ENCODE results near the gene CABLES1. TPM values are rescaled to one million over a fixed set of nuclear protein-coding genes. Genes with fewer than 3 reads are reported as not detected.

Gene CABLES1
- total RNA-seq, 1 donor from 2014 or later = 14.6 TPM

DNA sequence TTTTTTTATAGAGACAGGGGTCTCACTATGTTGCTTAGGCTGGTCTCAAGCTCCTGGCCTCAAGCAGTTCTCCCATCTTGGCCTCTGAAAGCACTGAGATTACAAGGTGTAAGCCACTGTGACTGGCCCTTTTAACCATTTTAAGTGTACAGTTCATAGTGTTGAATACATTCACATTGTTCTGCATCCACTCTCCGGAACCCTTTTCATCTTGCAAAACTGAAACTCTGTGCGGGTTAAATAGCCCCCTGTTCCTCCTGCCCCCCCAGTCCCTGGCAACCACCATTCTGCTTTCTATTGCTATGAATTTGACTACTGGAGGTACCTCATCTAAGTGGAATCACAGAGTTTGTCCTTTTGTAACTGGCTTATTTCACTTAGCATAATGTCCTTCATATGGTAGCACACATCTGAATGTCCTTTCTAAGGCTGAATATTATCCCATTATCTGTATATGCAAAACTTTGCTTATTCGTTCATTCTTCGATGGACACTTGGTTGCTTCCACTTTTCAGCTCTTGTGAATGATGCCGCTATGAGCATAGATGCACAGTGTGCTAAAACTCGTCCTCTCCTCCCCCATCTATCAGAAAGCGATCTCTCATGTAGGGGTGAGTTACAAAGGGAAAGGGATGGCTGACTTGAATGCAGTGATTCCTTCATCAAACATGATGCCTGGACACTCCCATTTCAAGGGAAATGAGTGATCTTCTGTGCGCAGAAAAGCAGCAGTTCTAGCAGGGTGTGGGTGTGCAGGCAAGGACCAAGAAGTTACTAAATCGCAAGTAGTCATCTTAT is 30.2 kb downstream of the CABLES1 start:
- no peak for DNase-seq (ENCODE audit: low spot score)

DNA sequence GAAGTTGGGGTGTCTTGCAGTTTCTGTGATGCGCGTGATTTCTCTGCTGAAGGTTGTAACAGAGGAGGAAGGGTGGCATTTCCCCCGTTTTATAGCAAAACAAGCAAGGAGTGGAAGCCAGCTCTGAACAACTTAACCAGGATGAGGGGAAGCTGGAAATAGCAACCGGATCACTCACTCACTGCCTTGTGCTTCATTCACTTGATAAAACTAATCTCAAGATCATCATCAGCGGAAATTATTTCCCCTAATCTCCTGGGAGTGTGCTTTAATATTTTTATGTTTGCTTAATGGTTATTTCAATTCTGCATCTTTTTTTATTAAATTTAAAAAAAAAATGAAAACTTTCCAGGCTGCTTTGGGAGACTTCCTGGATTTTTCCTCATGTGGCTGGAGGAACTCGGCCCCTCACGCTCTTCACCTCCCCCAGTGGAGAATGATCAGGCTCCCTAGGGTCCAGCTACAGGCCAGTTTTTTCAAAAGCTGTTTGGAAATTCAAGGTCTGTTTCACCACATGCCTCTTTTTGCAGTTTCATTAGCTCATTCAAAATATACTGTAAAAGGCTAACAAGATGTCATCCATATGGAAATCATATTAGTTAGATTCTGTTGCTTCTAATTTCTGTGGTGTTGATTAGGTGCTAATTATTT is 31.7 kb downstream of the CABLES1 start:
- DNase-seq (ENCODE audit: low spot score) = no peak

DNA sequence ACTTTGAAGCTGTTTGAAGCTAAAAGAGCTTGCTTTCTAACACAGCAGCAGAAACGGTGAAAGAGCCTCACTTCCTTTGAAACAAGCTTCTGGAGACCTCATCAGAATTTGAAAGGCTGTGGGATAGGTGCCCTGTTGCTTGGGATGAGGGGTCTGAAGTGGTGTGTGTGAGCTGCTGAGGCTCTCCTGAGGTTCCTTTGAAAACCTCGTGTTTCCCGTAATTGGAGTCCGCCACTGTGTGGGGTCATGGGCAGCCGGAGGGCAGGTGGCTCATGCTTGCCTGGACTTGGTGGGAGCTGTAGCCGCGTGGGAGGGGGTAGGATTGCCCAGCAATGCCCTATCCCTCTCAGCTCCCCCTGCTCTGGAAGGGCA is 34.4 kb downstream of the CABLES1 start:
- no peak for DNase-seq (ENCODE audit: low spot score)

DNA sequence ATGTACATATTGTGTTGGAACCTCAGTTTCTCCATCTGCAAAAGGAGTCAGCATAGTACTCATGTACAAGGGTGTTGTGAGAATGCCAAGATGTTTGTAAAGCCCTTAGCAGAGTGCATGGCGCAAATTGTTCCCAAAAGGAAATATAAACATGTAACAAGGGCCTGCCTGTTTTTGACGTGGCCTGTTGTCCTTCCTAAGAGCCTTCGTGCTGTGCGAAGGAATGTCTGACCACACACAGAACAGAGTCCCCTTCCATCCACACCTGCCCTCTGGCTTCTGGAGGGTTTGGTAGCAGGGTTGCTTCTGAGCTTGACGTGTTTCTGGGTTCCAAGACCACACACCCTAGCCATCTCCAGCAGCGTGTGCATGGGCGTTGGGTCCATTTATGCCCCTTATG is 34.9 kb downstream of the CABLES1 start:
- DNase-seq (ENCODE audit: low spot score) = no peak

DNA sequence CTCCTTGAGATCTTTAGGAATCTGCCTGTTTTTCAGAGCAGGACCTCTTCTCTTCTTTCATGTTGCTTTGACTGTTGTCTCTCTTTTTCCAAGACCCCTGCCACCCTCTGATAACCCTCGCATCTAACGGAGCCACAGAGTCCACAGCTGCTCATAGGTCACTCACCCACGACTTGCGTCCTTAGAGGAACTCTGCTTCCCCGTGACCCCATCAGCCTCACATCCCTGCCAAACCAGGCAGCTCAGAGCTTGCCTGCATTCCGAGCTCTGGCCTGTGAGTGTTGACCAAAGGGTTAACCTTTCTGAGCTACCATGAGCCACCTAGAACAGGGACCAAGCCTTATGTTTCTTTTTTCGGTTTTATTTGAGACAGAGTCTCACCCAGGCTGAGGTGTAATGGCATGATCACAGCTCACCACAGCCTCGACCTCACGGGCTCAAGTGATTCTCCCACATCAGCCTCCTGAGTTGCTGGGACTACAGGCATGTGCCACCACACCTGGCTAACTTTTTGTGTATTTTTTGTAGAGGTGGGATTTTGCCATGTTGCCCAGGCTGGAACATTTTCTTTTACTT is 36.4 kb downstream of the CABLES1 start:
- no peak for DNase-seq (ENCODE audit: low spot score)

DNA sequence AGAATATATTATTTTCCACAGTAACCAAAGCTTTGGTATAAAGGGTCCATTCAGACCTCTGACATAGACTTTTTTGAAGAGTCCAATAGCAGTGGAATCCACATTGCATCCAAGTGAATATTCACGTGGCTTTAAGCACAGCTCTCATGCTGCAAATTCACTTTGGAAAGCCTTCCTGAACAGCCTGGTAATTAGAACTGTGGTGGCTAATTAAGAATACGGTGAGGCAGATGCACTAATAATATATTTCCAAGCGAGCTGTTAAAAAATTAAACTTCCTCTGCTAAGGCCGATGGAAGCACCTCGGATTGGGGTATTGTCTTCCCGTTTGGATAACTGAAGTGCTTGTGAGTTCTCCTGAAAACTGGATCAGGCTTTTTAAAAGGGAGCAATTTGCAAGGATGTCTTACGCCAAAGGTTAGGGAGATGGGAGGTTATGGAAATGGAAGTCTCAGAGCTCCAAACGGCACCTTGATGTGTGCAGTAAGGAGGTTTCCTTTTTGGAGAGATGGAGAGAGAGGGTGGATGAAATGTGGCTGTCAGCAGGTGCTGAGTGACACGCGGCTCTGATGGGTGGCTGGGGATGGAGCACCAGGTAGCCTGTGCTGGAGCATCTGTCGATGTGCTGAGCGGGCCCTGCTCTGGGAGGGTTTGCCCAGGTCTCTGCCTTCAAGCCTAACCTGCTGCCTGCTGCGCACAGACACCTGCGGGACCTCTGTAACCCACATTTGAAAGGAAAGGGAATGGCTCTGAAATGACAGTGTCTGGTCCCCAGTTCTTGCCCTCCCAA is 37.5 kb downstream of the CABLES1 start:
- DNase-seq (ENCODE audit: low spot score) = no peak

DNA sequence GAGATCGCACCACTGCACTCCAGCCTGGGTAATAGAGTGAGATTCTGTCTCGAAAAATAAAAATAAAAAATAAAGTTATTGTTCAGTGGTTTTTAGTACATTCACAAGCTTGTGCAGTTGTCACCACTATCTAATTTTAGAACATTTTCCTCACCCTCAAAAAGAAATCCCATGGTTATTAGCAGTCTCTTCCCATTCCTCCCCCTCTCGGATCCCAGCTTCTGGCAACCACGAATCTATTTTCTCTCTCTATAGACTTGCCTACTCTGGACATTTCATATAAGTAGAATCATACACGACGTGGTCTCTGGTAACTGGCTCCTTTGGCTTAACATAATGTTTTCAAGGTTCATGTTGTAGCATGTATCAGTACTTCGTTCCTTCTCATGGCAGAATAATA is 38.6 kb downstream of the CABLES1 start:
- DNase-seq (ENCODE audit: low spot score) = no peak

DNA sequence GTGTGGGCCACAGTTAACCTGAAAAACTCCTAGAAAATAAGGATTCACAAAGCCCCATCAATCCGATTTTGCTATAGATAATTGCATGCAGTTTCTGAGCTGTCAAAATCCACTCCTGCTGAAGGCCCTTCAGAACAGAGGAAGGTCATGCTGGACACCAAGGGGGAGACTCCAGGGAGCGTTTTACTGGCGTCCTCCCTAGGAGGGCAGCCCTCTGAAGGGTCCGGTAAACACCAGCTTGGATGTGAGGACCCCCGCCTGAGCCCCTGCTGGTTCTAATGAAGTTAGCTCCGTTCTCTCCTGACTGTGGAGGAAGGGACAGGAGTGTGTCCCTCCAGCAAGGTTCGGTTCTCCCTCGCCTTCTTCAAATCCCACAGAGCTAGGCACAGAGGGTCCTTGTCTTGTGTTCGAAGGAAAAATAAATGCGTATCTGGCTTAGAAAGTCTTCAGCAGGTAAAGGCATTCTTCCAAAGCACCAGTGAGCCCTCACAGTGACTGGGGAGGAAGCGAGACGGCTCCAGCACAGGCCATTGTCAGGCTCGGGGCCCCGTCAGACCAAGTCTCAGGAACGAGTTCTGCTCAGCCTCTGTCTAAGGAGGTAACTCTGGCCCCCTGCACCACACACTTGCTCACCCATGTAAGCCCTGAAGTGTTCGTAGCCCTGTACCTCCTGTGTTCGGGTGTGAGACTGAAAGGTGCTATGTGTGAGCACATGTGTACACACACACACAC is 41.6 kb downstream of the CABLES1 start:
- no peak for DNase-seq (ENCODE audit: low spot score)

DNA sequence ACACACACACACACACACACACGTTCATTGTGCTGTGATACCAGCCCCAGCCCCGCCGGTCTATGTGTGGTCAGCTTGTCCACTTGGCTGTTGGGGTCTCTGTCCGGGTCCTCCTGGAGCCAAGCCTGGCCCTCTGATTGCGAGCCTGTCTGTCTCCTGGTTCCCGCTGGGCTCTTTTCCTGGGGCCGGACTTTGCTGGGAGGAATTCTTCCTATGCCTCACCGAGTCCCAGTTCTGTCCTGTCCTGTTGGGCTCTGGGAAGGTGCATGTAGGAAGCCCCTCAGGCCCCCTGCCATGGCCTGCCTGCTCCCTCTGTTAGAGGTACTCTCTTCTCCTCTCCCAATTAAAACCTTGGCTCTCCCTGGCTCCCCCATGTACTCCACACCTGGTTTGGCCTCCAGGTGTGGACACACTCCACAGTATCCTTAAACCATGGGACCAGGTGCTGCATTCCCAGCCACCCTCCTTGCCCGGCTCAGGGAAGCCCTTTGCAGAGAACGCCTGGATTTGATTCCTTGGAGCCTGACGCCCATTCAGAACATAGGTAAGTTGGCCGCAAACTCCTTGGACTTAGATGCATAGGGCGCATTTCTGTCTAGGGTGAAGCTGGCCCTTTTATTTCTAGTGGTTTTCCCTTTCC is 42.3 kb downstream of the CABLES1 start:
- DNase-seq (ENCODE audit: low spot score) = no peak

DNA sequence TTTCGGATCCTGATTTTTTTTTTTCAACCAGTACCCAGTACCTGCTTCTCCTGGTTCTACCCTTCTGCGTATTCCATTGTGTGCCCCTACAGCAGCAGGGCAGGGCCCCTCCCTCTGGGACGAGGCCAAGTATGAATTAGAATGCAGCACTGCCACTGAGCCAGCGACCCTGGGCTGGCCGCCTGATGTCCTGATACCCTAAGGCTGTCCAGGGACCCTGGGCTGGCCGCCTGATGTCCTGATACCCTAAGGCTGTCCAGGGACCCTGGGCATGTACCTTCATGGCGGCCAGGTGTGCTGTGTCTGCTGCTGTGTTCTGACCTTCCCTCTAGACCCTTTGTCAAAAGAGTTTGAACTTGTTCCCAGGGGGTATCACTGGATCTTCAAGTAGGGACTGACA is 42.9 kb downstream of the CABLES1 start:
- DNase-seq (ENCODE audit: low spot score) = no peak

DNA sequence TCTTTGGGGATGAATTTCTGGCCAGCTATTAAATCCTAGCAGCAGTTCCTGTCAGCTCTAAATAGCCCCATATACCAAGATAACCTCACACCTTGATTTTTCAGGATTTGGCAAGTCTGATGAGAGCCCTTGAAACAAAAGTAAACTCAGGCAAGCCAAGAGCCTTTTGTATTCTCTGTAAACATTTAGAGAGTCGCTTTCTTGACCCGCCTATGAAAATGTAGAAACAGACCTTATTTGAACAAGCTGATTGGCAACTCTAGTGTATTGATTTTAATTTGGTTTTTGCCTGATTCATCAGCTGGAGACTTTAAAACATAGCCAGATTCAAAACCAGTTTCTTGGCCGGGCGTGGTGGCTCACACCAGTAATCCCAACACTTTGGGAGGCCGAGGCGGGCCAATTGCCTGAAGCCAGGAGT is 43.4 kb downstream of the CABLES1 start:
- peak; percentile 27 for DNase-seq (ENCODE audit: low spot score)

DNA sequence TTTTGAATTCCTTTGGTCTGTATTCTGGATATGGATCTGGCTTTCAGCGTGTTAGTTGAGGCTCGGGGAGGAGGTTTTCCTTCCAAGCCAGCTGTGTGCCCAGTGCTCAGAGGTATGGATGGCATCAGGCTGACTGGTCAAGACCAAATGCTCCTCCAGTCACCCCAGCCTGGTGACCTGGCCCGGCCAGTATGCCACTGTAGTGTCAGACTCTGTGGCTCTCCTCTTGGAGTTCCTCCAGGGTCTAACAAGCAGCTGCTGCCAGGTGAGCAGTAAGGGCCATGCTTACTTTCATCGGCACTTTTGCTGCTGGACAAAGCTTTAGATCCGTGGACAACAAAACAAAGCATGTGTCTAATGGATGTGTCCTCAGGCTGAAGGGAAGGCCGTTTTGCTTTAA is 44.1 kb downstream of the CABLES1 start:
- DNase-seq (ENCODE audit: low spot score) = no peak

DNA sequence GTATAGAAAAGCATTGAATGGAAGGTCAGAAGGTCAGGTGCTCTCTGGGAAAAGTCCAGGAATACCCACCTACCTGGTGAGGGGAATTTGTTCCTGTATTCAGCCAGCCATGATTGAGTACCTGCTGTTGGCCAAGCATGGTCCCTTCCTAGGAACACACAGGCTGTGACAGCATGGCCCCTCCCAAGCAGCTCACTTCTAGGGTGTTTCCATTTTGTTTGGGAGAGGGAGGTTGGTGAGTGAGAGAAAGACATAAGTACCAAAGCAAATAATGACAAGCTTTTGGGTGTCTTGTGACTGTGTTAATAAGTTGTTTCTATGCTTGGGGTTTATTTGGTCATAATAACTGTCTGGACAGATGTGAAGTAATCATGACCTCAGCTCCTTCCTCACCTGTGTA is 46.3 kb downstream of the CABLES1 start:
- no peak for DNase-seq (ENCODE audit: low spot score)

DNA sequence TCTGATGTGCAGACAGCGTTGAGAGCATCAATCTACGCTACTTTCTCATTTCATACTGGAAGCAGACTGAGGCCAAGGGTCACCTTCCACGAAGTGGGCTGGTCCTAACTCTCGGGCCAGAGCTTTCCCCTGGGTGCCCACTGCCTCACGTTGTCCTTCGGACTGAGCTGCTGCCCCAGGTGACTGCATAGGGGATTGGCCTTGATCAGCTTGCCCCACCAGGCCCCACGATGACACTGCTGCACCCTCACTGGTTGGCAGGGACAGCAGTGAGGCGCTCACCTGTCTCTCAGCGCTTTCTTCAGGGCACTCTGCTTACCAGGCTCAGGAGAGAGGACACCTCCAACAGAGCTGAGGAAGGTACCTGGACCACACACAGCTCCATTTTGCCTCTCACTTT is 47.3 kb downstream of the CABLES1 start:
- DNase-seq (ENCODE audit: low spot score) = no peak

DNA sequence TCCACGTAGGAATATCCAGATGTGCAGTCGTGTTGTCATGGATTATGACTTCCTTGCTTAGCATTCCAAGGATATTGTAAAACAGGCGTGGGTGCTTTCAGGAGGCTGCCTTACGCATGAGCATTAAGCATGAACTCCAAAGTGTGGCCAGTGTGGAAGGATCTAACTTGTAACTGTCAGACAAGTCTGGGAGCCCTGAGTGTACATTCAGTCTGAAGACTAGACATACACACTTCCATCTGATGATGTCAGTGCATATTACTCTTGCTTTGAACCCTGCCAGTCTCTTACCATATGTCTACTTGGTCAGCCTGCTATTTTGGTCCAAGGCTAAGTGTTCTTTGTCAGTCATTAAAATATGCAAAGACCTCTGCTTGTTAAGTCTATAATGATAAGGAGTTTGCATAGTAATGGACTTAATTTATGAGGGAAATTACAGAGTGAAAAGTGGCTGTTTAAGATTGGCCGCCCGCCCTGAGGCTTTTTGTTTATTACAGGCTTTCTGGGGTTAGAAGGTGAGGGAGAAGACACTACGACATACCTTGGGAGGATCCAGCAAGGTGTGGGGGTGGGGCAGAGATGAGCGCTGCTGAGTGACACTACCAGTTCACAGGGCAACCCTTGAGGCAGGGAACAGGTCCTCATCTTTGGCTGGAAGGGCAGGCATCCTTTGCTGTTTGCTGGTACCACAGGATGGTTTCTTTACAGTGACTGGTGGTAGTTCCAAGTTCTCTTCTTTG is 48.3 kb downstream of the CABLES1 start:
- DNase-seq (ENCODE audit: low spot score) = no peak

DNA sequence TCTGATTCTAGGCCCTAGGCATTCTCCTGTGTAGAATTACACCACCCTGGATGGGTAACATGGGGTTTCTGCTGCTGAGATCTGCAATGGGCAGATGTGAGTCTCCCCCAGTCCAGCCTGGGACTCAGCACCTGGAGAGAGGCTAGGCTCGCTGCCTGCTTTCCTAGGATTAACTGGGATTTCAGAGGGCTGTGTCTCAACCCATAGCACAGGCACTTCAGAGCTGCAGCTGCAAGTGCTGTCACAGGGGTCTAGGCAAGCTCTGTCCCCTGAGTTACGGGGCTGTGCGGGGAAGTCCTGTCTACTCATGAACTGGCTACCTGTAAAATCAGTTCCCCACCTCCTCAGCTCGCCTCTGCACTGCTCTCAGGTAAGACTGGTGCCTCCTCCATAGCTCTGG is 51.5 kb downstream of the CABLES1 start:
- DNase-seq (ENCODE audit: low spot score) = no peak

DNA sequence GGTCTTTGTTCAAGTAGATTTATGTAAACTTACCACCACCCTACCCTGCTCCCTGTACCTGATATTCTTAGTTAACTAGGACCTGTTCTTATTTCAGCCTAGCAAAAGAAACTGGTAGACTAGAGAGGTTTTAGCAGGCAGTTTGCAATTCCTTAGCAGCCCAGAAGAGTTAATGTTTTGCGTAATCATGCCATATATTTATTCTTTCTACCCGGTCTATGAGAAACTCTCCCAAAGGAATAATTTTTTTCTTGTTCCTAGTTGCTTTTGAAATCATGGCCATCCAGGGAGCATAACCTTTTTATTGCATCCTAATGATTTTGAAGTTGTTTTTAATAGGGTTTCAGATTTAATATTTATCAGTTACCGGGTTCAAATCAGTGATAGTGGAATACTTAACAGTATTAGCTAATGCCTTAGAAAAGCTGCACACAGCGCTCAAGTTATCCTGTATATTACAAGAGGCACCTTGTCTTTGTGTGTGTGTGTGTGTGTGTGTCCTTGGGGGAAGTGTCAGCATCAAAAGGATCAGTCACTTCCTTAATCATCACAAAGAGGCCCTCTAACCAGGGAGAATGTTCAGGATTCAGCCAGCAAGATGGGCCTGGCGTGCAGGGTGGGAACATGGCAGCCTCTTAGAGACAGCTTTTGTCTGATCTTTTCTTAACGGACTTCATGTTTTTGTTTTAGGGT is 52.9 kb downstream of the CABLES1 start:
- no peak for DNase-seq (ENCODE audit: low spot score)

DNA sequence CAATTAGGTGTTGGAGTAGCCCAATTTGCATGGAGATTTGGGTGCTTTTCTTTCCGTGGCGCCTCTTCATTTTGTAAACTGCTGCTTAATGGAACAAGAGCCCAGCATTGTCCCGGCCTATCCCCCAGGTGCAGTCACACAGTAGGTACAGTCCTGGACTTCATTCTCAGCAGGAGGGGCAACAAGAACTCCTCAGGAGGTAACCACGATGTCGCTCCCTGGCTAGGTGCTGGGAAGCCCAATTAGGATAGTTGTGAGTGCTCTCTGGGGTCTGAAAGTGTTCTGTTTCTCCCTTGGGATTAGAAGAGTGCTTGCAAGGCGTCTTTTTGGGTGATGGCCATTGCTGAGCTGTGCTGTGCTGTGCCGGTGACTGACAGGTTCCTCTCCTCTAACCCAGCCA is 53.8 kb downstream of the CABLES1 start:
- no peak for DNase-seq (ENCODE audit: low spot score)

DNA sequence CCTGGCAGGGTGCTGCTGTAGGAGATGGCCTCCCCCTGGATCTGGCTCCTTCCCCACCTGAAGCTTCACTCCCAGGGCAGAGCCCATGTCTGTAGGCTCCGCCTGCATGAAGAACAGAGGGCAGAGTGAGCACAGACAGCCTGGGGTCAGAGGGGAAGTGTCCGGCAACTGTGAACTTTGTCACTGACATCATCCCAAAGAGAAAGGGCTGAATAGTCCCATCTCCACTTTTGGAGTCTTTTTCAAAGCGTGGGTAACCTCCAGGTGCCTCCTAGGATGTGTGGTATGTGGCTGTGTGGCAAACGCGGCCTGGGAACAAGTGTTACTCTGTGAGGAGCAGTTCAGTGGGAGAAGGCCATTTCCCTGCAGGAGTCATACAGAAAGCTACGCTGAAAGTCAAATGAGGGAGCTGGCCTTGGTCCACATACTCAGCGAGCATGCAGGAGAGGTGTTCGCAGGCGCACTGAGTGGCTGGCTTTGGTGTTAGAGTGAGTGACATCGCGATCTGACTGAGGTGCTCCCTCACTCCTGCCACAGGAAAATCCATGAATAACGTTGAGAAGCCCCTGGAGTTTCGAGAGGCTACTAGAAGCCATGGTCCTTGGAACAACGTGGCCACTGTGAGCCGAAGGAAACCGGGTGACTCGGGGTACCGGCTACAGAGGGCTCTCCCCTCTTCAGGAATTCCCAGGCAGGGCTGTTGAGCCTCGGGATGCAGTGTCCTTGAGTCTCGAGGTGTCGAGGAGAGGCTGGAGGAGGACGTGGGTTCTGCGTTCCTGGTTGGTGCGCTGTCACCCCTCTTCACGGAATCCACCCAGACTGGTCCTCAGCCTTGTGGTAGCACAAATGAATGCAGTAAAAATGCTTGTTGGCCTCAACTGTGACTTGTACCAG is 54.7 kb downstream of the CABLES1 start:
- no peak for DNase-seq (ENCODE audit: low spot score)
